IPS-20b (cell line): ENCODE measurements around the gene NFASC.

Source experiments
- H3K27ac ChIP-seq: one replicate; pipeline ENCODE4 v1.5.1; 2013; ENCODE audit warnings: low read length
- H3K27me3 ChIP-seq: 2 replicates; pipeline ENCODE4 v1.6.1; 2013; ENCODE audit warnings: mild to moderate bottlenecking, low read length, inconsistent platforms; ENCODE audit not compliant: insufficient read depth
- H3K36me3 ChIP-seq: 2 replicates; pipeline ENCODE4 v1.6.1; 2013; ENCODE audit warnings: low read depth, mild to moderate bottlenecking, inconsistent platforms, low read length, moderate library complexity; ENCODE audit not compliant: insufficient read depth
- H3K4me1 ChIP-seq: 2 replicates; pipeline ENCODE4 v1.6.1; 2013; ENCODE audit warnings: mild to moderate bottlenecking, control low read depth, inconsistent platforms, low read length, moderate library complexity; ENCODE audit not compliant: insufficient read depth
- H3K4me3 ChIP-seq: 2 replicates; pipeline ENCODE4 v1.5.1; 2013; ENCODE audit warnings: mild to moderate bottlenecking, low read length, inconsistent platforms
- H3K9ac ChIP-seq: 2 replicates; pipeline ENCODE4 v1.6.1; 2013; ENCODE audit warnings: low read depth, mild to moderate bottlenecking, inconsistent platforms, low read length, moderate library complexity
- H3K9me3 ChIP-seq: 2 replicates; pipeline ENCODE4 v1.6.1; 2013; ENCODE audit warnings: mild to moderate bottlenecking, low read depth, low read length, inconsistent platforms; ENCODE audit not compliant: insufficient read depth

Gene NFASC

GRCh38 chr1:205049479-205049878 lies 178.8 kb downstream of the NFASC start:
- Histone ChIP-seq H3K9me3 (no peaks in the 10 kb centered on the region), H3K4me3 (no peak overlapping the region), H3K4me1 (peaks cover 13% of the 10 kb centered on the region), H3K27ac (no peak overlapping the region), H3K36me3 (no peaks in the 10 kb centered on the region), H3K27me3 (peaks cover 32% of the 10 kb centered on the region), H3K9ac (no peak overlapping the region)

GRCh38 chr1:205052690-205053089 lies 182.0 kb downstream of the NFASC start:
- Histone ChIP-seq H3K27ac (no peak overlapping the region), H3K4me1 (no peaks in the 10 kb centered on the region), H3K9me3 (no peaks in the 10 kb centered on the region), H3K4me3 (no peak overlapping the region), H3K27me3 (peaks cover 2% of the 10 kb centered on the region; the same call in 1 of the 2 replicates), H3K9ac (no peak overlapping the region), H3K36me3 (no peaks in the 10 kb centered on the region)

GRCh38 chr1:205053296-205053695 lies 182.6 kb downstream of the NFASC start:
- no peaks in the 10 kb centered on the region for H3K9me3 ChIP-seq
- H3K9ac ChIP-seq, result no peak overlapping the region
- H3K4me1 ChIP-seq, result no peaks in the 10 kb centered on the region
- H3K4me3 ChIP-seq, result no peak overlapping the region
- no peaks in the 10 kb centered on the region for H3K27me3 ChIP-seq
- H3K27ac ChIP-seq, result no peak overlapping the region
- H3K36me3 ChIP-seq, result no peaks in the 10 kb centered on the region

GRCh38 chr1:205054013-205054412 lies 183.4 kb downstream of the NFASC start:
- Histone ChIP-seq H3K27ac (no peak overlapping the region), H3K4me3 (no peak overlapping the region), H3K36me3 (no peaks in the 10 kb centered on the region), H3K9me3 (no peaks in the 10 kb centered on the region), H3K4me1 (no peaks in the 10 kb centered on the region), H3K27me3 (no peaks in the 10 kb centered on the region), H3K9ac (no peak overlapping the region)

- no peak overlapping the region for H3K4me3 ChIP-seq
- H3K27ac ChIP-seq, result no peak overlapping the region
- no peaks in the 10 kb centered on the region for H3K36me3 ChIP-seq
- no peaks in the 10 kb centered on the region for H3K4me1 ChIP-seq
- no peaks in the 10 kb centered on the region for H3K27me3 ChIP-seq
- H3K9me3 ChIP-seq, result no peaks in the 10 kb centered on the region
- H3K9ac ChIP-seq, result no peak overlapping the region
Measured at GRCh38 chr1:205056188-205056611, 185.5 kb downstream of the NFASC start.

- H3K4me3 ChIP-seq, result no peak overlapping the region
- H3K27me3 ChIP-seq, result no peaks in the 10 kb centered on the region
- no peaks in the 10 kb centered on the region for H3K9me3 ChIP-seq
- H3K4me1 ChIP-seq, result no peaks in the 10 kb centered on the region; the same call in 1 of the 2 replicates
- no peak overlapping the region for H3K27ac ChIP-seq
- H3K36me3 ChIP-seq, result no peaks in the 10 kb centered on the region
- H3K9ac ChIP-seq, result no peak overlapping the region
Measured at GRCh38 chr1:205056956-205057568, 186.4 kb downstream of the NFASC start.

GRCh38 chr1:205057808-205058575 lies 187.3 kb downstream of the NFASC start:
- Histone ChIP-seq H3K4me3 (no peak overlapping the region), H3K9ac (no peak overlapping the region)

GRCh38 chr1:205058853-205059252 lies 188.2 kb downstream of the NFASC start:
- Histone ChIP-seq H3K27ac (no peak overlapping the region), H3K9ac (no peak overlapping the region), H3K36me3 (no peaks in the 10 kb centered on the region), H3K9me3 (no peaks in the 10 kb centered on the region), H3K4me3 (no peak overlapping the region), H3K27me3 (no peaks in the 10 kb centered on the region), H3K4me1 (no peaks in the 10 kb centered on the region; the same call in 1 of the 2 replicates)

More at GRCh38 chr1:205057808-205058575, 187.3 kb downstream of the NFASC start:
- H3K27ac ChIP-seq, result no peak overlapping the region
- no peaks in the 10 kb centered on the region for H3K36me3 ChIP-seq
- no peaks in the 10 kb centered on the region for H3K27me3 ChIP-seq
- no peaks in the 10 kb centered on the region; the same call in 1 of the 2 replicates for H3K4me1 ChIP-seq
- H3K9me3 ChIP-seq, result no peaks in the 10 kb centered on the region

GRCh38 chr1:205059660-205060059 lies 189.0 kb downstream of the NFASC start:
- Histone ChIP-seq H3K4me1 (no peaks in the 10 kb centered on the region; the same call in 1 of the 2 replicates), H3K9ac (no peak overlapping the region), H3K27me3 (no peaks in the 10 kb centered on the region), H3K36me3 (no peaks in the 10 kb centered on the region), H3K27ac (no peak overlapping the region), H3K9me3 (no peaks in the 10 kb centered on the region), H3K4me3 (no peak overlapping the region)

GRCh38 chr1:205060746-205061145 lies 190.1 kb downstream of the NFASC start:
- no peak overlapping the region for H3K4me3 ChIP-seq
- no peak overlapping the region for H3K9ac ChIP-seq
- H3K36me3 ChIP-seq, result no peaks in the 10 kb centered on the region
- no peaks in the 10 kb centered on the region for H3K27me3 ChIP-seq
- no peak overlapping the region for H3K27ac ChIP-seq
- no peaks in the 10 kb centered on the region for H3K9me3 ChIP-seq
- no peaks in the 10 kb centered on the region; the same call in 1 of the 2 replicates for H3K4me1 ChIP-seq

- no peak overlapping the region for H3K9ac ChIP-seq
- no peaks in the 10 kb centered on the region for H3K27me3 ChIP-seq
- no peaks in the 10 kb centered on the region for H3K9me3 ChIP-seq
- H3K4me3 ChIP-seq, result no peak overlapping the region
- H3K36me3 ChIP-seq, result no peaks in the 10 kb centered on the region
- H3K27ac ChIP-seq, result no peak overlapping the region
- H3K4me1 ChIP-seq, result no peaks in the 10 kb centered on the region; the same call in 1 of the 2 replicates
Measured at GRCh38 chr1:205061227-205061626, 190.6 kb downstream of the NFASC start.

- H3K9me3 ChIP-seq, result no peaks in the 10 kb centered on the region
- no peaks in the 10 kb centered on the region for H3K27me3 ChIP-seq
- H3K9ac ChIP-seq, result no peak overlapping the region
- H3K36me3 ChIP-seq, result no peaks in the 10 kb centered on the region
- no peak overlapping the region for H3K27ac ChIP-seq
- H3K4me1 ChIP-seq, result no peaks in the 10 kb centered on the region; the same call in 1 of the 2 replicates
- H3K4me3 ChIP-seq, result no peak overlapping the region
Measured at GRCh38 chr1:205061665-205062069, 191.0 kb downstream of the NFASC start.
